Left lung (tissue), 14 donors: Measurements from ENCODE around the gene FAM151B. TPM values are rescaled to one million over a fixed set of nuclear protein-coding genes. Genes with fewer than 3 reads are reported as not detected.
A peak's percentile ranks its signal among the peaks of the same experiment; 100 is the strongest.

Source experiments
- ATAC-seq: fragments of 200-7000 bp; cut with Tn5 transposase; one replicate; pipeline ENCODE4 v1.9.1; 2020; ENCODE audit warnings: moderate library complexity
- DNase-seq, 4 donors: peaks; one replicate each; pipeline ENCODE4 v3.0.0-alpha.2; 2013 to 2020
- H3K27ac ChIP-seq, 2 donors: fragments of 200-600 bp; sonication (generic) in 1 of 2; one replicate each; pipeline versions ENCODE4 v1.5.0 to v1.8.0; 2020 to 2021
- H3K27me3 ChIP-seq, 2 donors: fragments of 200-600 bp; sonication (generic) in 1 of 2; one replicate each; pipeline versions ENCODE4 v1.5.0 to v1.8.0; 2020 to 2021
- H3K36me3 ChIP-seq, 2 donors: fragments of 200-600 bp; sonication (generic) in 1 of 2; one replicate each; pipeline versions ENCODE4 v1.5.0 to v1.8.0; 2020 to 2021
- H3K4me1 ChIP-seq, 2 donors: fragments of 200-600 bp; one replicate each; pipeline ENCODE4 v1.8.0; 2021
- H3K4me3 ChIP-seq, 2 donors: fragments of 200-600 bp; sonication (generic) in 1 of 2; one replicate each; pipeline versions ENCODE4 v1.5.0 to v1.8.0; 2020 to 2021; ENCODE audit warnings: mild to moderate bottlenecking in 1 of 2
- H3K9me3 ChIP-seq, 2 donors: fragments of 200-600 bp; sonication (generic) in 1 of 2; one replicate each; pipeline versions ENCODE4 v1.5.0 to v1.8.0; 2020 to 2021
- intact Hi-C, 2 donors: fragments of 100-400 bp; cut with DNase I; formaldehyde crosslinking; loops; one replicate each; pipeline versions ENCODE4 v1.11.2 to v1.14.2; 2022
- long read RNA-seq, 12 donors: library from polyadenylated mRNA in 2 of 12; unstranded in 2 of 12; transcript quantifications; one replicate each; pipeline ENCODE4 v2.0.0 and lab custom pipeline, GENCODE V29; 2019 to 2026
- polyA plus RNA-seq, 6 donors: library from polyadenylated mRNA; unstranded; fragments of 120-200 nt; gene quantifications; one replicate each; pipeline ENCODE4 v1.2.1, GENCODE V29; 2013; ENCODE audit not compliant: insufficient read length in 6 of 6
- total RNA-seq, 2 donors: library from RNA; stranded (reverse); fragmentation: NEBNext Ultra II Directional; extraction: Animal tissue kit (Norgen Biotek cat#: 25700); gene quantifications; one replicate each; pipeline ENCODE4 v1.2.1, GENCODE V29; 2021
- TF ChIP-seq, protein P1 (sequence below), 2 donors: fragments of 200-600 bp; sonication (generic) in 1 of 2; IDR thresholded peaks; one replicate each; pipeline versions ENCODE4 v1.5.0 to v1.8.0; 2021; ENCODE audit warnings: antibody characterized with exemption in 2 of 2
- donor health status: DM: no; HTN: yes; CAD: no.
- donor health status: DM: no; HTN: no; CAD: no.

The FAM151B gene, protein sequence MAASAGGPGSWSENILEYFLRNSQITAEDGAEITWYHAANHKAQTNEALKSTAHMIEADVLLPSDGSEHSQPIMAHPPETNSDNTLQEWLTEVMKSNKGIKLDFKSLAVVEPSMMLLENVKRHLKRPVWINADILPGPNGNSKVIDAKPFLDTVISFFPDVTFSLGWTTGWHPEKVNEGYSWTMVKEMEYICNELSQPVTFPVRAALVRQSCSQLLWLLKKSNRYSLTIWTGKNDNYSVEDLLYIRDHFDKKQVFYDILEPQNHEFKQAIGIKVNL
- total RNA-seq: 1 to 10 TPM; 4.6 to 4.7 TPM
- 1 to 10 TPM; 2.6 to 3.3 (median 3.0) TPM for polyA plus RNA-seq
- long read RNA-seq, donor 1: 0 reads
- long read RNA-seq, donor 2: 0 reads
- long read RNA-seq, donor 3, partial matches to known transcripts: 30 of 30 reads
- long read RNA-seq, donor 3, other reads (novel, unspliced or antisense): 0 of 30 reads
- long read RNA-seq, donor 4, partial matches to known transcripts: 0 of 2 reads
- long read RNA-seq, donor 4, other reads (novel, unspliced or antisense): 2 of 2 reads
- long read RNA-seq, donor 5: 0 reads
- long read RNA-seq, donor 6: 0 reads
- long read RNA-seq, donor 7: 0 reads
- long read RNA-seq, donor 8, partial matches to known transcripts: 0 of 1 reads
- long read RNA-seq, donor 8, other reads (novel, unspliced or antisense): 0 of 1 reads
- long read RNA-seq, donor 9: 0 reads
- long read RNA-seq, donor 10, partial matches to known transcripts: 0 of 1 reads
- long read RNA-seq, donor 10, other reads (novel, unspliced or antisense): 1 of 1 reads
- long read RNA-seq, donor 11, partial matches to known transcripts: 5 of 6 reads
- long read RNA-seq, donor 11, other reads (novel, unspliced or antisense): 0 of 6 reads
- long read RNA-seq, donor 12: 0 reads

DNA sequence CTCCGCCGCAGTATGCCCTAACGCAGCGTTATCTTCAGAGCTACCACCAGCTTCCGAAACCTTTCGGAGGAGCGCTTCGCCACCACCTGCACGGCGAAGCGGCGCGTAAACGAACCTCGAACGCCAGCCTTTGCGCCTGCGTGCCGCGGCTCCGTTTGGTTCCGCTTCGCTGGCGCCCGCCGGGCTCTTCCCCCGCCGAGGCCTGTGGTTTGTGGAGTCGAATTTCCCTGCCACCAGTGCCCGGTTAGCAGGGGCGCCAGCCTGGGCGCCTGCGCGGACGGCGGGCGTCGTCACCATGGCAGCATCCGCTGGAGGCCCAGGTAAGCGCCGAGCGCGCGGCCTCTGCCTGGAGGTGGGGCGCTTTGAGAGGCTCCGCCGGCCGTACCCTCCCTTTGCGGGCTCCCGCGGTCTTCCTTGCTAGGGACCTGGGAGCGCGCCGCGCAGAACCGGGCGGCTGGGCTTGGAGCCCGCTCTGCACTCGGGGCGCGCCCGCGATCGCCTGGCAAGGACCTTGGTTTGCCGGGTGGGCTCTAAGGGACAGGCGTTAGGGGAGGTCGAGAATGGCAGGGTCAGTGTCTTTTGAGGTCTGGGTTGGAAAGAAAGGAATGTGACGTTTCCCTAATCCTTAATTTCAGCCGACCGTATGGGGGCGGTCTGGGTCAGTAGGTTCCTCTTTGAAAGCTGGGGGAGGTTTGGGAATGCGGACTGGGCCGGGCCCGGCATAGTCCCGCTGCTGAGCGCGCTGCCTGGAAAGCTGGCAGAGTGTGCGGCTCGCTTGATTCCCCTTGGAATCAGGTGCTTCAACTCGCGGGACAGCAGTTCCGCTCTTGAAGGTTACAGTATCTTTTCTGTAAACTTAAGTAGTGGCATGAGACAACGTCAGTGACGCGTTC lies at the start of gene FAM151B:
FAM151B (plus strand) TSS at position 272 of the 893 bp plus-strand sequence; CDS start at position 296, 24 bp downstream.
- Histone ChIP-seq H3K4me1 (peaks cover 0 to 22% of the 10 kb centered on the region in 2 donors), H3K27ac (peak within 1 kb of the TSS; percentile 90), H3K27me3 (no peaks in the 10 kb centered on the region), H3K36me3 (peaks cover 0 to 13% of the 10 kb centered on the region in 2 donors), H3K4me3 (peak within 1 kb of the TSS; percentile 59 to 75), H3K9me3 (peaks cover 0 to 9% of the 10 kb centered on the region in 2 donors)
- TF ChIP-seq, protein P1, sequence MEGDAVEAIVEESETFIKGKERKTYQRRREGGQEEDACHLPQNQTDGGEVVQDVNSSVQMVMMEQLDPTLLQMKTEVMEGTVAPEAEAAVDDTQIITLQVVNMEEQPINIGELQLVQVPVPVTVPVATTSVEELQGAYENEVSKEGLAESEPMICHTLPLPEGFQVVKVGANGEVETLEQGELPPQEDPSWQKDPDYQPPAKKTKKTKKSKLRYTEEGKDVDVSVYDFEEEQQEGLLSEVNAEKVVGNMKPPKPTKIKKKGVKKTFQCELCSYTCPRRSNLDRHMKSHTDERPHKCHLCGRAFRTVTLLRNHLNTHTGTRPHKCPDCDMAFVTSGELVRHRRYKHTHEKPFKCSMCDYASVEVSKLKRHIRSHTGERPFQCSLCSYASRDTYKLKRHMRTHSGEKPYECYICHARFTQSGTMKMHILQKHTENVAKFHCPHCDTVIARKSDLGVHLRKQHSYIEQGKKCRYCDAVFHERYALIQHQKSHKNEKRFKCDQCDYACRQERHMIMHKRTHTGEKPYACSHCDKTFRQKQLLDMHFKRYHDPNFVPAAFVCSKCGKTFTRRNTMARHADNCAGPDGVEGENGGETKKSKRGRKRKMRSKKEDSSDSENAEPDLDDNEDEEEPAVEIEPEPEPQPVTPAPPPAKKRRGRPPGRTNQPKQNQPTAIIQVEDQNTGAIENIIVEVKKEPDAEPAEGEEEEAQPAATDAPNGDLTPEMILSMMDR (IDR thresholded peaks at IDR 0.05): no peak
- DNase-seq: peak; percentile 84 to 98 (median 93)
- intact Hi-C loops: no loop called here
- peak; percentile 97 for ATAC-seq

DNA sequence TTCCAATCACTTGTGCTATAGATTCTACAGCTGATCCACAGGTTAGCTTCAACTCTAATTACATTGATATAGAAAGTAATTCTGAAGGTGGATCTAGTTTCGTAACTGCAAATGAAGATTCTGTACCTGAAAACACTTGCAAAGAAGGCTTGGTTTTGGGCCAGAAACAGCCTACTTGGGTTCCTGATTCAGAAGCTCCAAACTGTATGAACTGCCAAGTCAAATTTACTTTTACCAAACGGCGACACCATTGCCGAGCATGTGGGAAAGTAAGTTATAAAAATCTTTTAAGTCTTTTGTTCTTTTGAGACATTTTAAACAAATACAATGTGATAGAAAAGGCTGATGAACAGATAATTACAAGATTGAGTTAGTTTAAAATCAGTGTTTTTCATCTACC lies 49.2 kb upstream of the FAM151B start:
- DNase-seq: no peak
- Histone ChIP-seq H3K36me3 (peaks cover 0 to 55% of the 10 kb centered on the region in 2 donors), H3K4me3 (no peak overlapping the region), H3K9me3 (no peaks in the 10 kb centered on the region), H3K27ac (no peak overlapping the region), H3K4me1 (peaks cover 0 to 17% of the 10 kb centered on the region in 2 donors), H3K27me3 (no peaks in the 10 kb centered on the region)
- TF ChIP-seq, protein P1 (IDR thresholded peaks at IDR 0.05): no peak
- peak; percentile 33 for ATAC-seq
- intact Hi-C loops: no loop called here

DNA sequence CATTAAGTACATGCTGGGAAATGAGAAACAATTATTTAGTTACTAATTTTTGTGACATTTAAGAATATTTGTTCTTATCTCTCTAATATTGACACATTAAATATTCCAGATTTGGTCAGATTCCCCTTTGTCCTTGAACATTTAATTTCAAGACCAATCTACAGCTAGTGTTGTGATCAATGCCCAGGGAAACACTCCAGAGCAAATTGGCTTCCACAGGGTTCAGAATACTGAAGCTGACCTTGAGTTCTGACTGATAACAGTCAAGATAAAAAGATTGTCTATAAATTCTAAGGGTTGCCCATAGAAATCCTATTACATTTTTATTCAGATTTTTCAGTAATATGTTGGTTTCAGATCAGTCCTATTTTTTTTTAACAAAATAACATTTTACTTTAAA lies 48.7 kb upstream of the FAM151B start:
- Histone ChIP-seq H3K4me3 (no peak overlapping the region), H3K27ac (no peak overlapping the region), H3K4me1 (peaks cover 0 to 17% of the 10 kb centered on the region in 2 donors), H3K9me3 (no peaks in the 10 kb centered on the region), H3K36me3 (peaks cover 0 to 53% of the 10 kb centered on the region in 2 donors), H3K27me3 (no peaks in the 10 kb centered on the region)
- no peak for ATAC-seq
- DNase-seq: no peak
- intact Hi-C loops: no loop called here
- TF ChIP-seq, protein P1 (IDR thresholded peaks at IDR 0.05): no peak

DNA sequence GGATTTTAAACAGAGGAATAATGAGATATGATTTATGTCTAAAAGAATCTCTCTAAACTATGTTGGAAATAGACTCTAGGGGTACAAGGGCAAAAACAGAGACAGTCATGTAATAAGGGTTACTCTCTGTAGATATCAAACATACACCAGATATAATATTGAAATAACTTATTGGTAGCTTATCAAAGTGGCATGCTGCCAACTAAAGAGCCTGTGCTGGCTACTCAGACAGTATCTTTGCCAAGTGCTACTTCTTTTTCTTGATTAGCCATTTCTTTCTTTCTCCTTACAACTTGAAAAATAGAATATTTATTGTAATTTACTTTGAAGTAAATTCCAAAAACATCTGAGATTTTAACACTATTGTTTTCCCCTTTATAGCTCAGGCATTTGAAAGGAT lies 45.2 kb upstream of the FAM151B start:
- H3K4me3 ChIP-seq: no peak overlapping the region
- DNase-seq (no peak), ATAC-seq (no peak)
- H3K9me3 ChIP-seq: no peaks in the 10 kb centered on the region
- H3K27ac ChIP-seq: no peak overlapping the region
- TF ChIP-seq, protein P1 (IDR thresholded peaks at IDR 0.05): no peak
- H3K27me3 ChIP-seq: no peaks in the 10 kb centered on the region
- peaks cover 0 to 14% of the 10 kb centered on the region in 2 donors for H3K4me1 ChIP-seq
- intact Hi-C loops: no loop called here
- H3K36me3 ChIP-seq: peaks cover 0 to 54% of the 10 kb centered on the region in 2 donors
